GM23248 (cell line): ENCODE results near the gene PAFAH1B1. TPM values are rescaled to one million over a fixed set of nuclear protein-coding genes. Genes with fewer than 3 reads are reported as not detected.

Experiments used
- DNase-seq: peaks from one replicate; pipeline ENCODE4 v3.0.0-alpha.2; 2015
- H2AFZ ChIP-seq: fragments of 200-600 bp; sonication (generic); 2 replicates; pipeline ENCODE4 v1.6.1; 2016; ENCODE audit warnings: antibody characterized with exemption
- H3F3A ChIP-seq: fragments of 200-600 bp; sonication (generic); 2 replicates; pipeline ENCODE4 v1.6.1; 2016; ENCODE audit warnings: mild to moderate bottlenecking, antibody characterized with exemption, mixed run types; ENCODE audit not compliant: insufficient read depth
- H3K27ac ChIP-seq: fragments of 200-600 bp; sonication (generic); 2 replicates; pipeline ENCODE4 v1.5.1; 2016; ENCODE audit warnings: mild to moderate bottlenecking
- H3K27me3 ChIP-seq: fragments of 200-600 bp; sonication (generic); replicated peaks from 2 replicates; pipeline ENCODE4 v1.6.1; 2016; ENCODE audit warnings: mild to moderate bottlenecking; ENCODE audit not compliant: insufficient read depth
- H3K36me3 ChIP-seq: fragments of 200-600 bp; sonication (generic); 2 replicates; pipeline ENCODE4 v1.6.1; 2016; ENCODE audit warnings: low read depth, mild to moderate bottlenecking
- H3K4me1 ChIP-seq: fragments of 200-600 bp; sonication (generic); 2 replicates; pipeline ENCODE4 v1.6.1; 2016; ENCODE audit warnings: mild to moderate bottlenecking; ENCODE audit not compliant: insufficient read depth
- H3K4me2 ChIP-seq: fragments of 200-600 bp; sonication (generic); one replicate; pipeline ENCODE4 v1.6.1; 2016; ENCODE audit warnings: mild to moderate bottlenecking; ENCODE audit not compliant: unreplicated experiment
- H3K4me3 ChIP-seq: fragments of 200-600 bp; sonication (generic); 2 replicates; pipeline ENCODE4 v1.5.1; 2016; ENCODE audit warnings: mild to moderate bottlenecking
- H3K79me2 ChIP-seq: fragments of 200-600 bp; sonication (generic); 2 replicates; pipeline ENCODE4 v1.6.1; 2016; ENCODE audit warnings: mild to moderate bottlenecking; ENCODE audit not compliant: insufficient read depth
- H3K9ac ChIP-seq: fragments of 200-600 bp; sonication (generic); 2 replicates; pipeline ENCODE4 v1.6.1; 2016; ENCODE audit warnings: mild to moderate bottlenecking
- H3K9me2 ChIP-seq: fragments of 200-600 bp; sonication (generic); 2 replicates; pipeline ENCODE4 v1.6.1; 2016; ENCODE audit warnings: mixed run types, mild to moderate bottlenecking, moderate library complexity; ENCODE audit not compliant: insufficient read depth
- H3K9me3 ChIP-seq: fragments of 200-600 bp; sonication (generic); one replicate; pipeline ENCODE4 v1.6.1; 2017; ENCODE audit warnings: low read depth
- H4K20me1 ChIP-seq: fragments of 200-600 bp; sonication (generic); 2 replicates; pipeline ENCODE4 v1.6.0; 2016; ENCODE audit not compliant: insufficient read depth
- EZH2 ChIP-seq: fragments of 200-600 bp; sonication (generic); IDR thresholded peaks from 2 replicates; pipeline ENCODE4 v1.6.1; 2018; ENCODE audit warnings: antibody characterized with exemption, mild to moderate bottlenecking; ENCODE audit not compliant: insufficient read depth, poor library complexity, severe bottlenecking
- EZH2phosphoT487 ChIP-seq: fragments of 200-600 bp; sonication (generic); IDR thresholded peaks from 2 replicates; pipeline ENCODE4 v1.6.1; 2018; ENCODE audit warnings: antibody characterized with exemption, moderate library complexity, mild to moderate bottlenecking, low read depth; ENCODE audit not compliant: insufficient read depth
- WGBS, 2 experiments: methylation state at CpG; one replicate each; pipeline ENCODE4 v1.1.6; 2015 to 2017; ENCODE audit warnings: low lambda C conversion rate in 2 of 2, low coverage in 1 of 2; ENCODE audit errors: missing lambda C conversion rate in 2 of 2; 5-methylcytosine and 5-hydroxymethylcytosine counted together
- in situ Hi-C: fragments of 300-500 bp; cut with MboI; formaldehyde crosslinking; loops from 2 replicates; pipeline ENCODE4 v1.15.0; 2020
- polyA plus RNA-seq: library from polyadenylated mRNA; unstranded; fragments of >200 nt; fragmentation: Nextera tagmentation; extraction: Ambion mirVana; gene quantifications from 2 replicates; pipeline ENCODE4 v1.2.1, GENCODE V29; 2016
- total RNA-seq: library from RNA; depleted of rRNA; stranded (reverse); fragments of >200 nt; shearing (Covaris generic); gene quantifications from 2 replicates; pipeline ENCODE4 v1.2.3, GENCODE V29; 2014

PAFAH1B1 gene
- total and polyA plus RNA-seq, 2 experiments from 2014 or later: 32.5 to 88.7 TPM

DNA sequence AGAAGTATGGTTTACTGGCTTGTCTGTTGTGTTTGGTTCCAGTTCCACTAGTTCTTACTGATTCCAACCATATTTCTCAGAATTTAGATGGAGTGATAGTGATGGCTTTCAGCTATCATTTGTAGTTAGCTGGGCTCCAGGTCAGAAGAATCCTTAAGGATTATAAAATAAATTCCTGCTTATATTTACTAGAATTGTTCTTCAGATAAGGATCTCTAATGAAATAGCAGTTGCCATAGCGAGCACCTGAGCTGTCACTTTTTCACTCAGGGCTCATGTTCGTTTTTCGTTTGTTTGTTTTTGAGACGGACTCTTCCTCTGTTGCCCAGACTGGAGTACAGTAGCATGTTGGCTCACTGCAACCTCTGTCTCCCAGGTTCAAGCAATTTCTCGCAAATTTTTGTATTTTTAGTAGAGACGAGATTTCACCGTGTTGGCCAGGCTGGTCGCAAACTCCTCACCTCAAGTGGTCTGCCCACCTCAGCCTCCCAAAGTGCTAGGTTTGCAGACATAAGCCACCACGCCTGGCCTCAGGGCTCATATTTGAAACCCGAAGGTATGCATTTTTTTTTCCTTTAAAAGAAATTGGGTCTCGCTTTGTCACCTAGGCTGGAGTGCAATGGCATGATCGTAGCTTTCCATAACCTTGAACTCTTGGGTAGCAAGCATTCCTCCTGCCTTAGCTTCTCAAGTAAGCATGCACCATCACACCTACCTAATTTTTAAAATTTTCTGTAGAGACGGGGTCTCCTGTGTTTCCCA is 42.9 kb downstream of the PAFAH1B1 start:
- peaks cover 54% of the 10 kb centered on the region for H4K20me1 ChIP-seq
- TF ChIP-seq EZH2phosphoT487 (no peak), EZH2 (no peak)
- no peak overlapping the region for H3K4me3 ChIP-seq
- peaks cover 4% of the 10 kb centered on the region; the same call in 1 of the 2 replicates for H3K4me1 ChIP-seq
- WGBS, 2 experiments: 94% methylated on average over 13 of the region's 13 CpGs
- H2AFZ ChIP-seq: no peak overlapping the region
- no peak overlapping the region for H3K4me2 ChIP-seq
- peaks cover 6% of the 10 kb centered on the region for H3F3A ChIP-seq
- no peaks in the 10 kb centered on the region for H3K27me3 ChIP-seq
- H3K27ac ChIP-seq: no peak overlapping the region
- H3K36me3 ChIP-seq: peaks cover 20% of the 10 kb centered on the region
- H3K9me2 ChIP-seq: no peaks in the 10 kb centered on the region
- H3K9me3 ChIP-seq: no peaks in the 10 kb centered on the region
- DNase-seq: no peak
- in situ Hi-C loops: no loop called here
- H3K79me2 ChIP-seq: peaks cover 100% of the 10 kb centered on the region
- no peak overlapping the region for H3K9ac ChIP-seq

DNA sequence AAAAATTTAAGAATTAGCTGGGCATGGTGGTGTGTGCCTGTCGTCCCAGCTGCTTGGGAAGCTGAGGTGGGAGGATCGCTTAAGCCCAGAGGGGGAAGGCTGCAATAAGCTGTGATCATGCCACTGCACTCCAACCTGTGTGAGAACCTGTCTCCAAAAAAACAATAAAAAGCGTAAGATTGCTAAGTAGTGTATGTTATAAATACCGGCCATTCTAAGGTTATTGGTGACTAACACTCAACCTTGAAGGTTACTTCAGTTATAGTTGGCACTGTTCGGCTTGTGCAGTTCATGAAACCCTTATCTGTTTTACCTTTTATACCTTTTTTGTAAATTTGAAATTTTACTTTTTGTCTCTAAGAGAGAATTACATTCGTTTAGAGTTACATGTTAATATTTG is 44.0 kb downstream of the PAFAH1B1 start:
- TF ChIP-seq EZH2phosphoT487: no peak
- TF ChIP-seq EZH2: no peak
- H3F3A ChIP-seq: peaks cover 6% of the 10 kb centered on the region
- H3K9me2 ChIP-seq: no peaks in the 10 kb centered on the region
- peaks cover 44% of the 10 kb centered on the region for H4K20me1 ChIP-seq
- H3K4me3 ChIP-seq: no peak overlapping the region
- no peak overlapping the region for H3K9ac ChIP-seq
- H3K79me2 ChIP-seq: peaks cover 100% of the 10 kb centered on the region
- H3K4me2 ChIP-seq: no peak overlapping the region
- H2AFZ ChIP-seq: no peak overlapping the region
- H3K36me3 ChIP-seq: peaks cover 30% of the 10 kb centered on the region
- 99% methylated on average over 6 of the region's 6 CpGs for WGBS, 2 experiments
- H3K27me3 ChIP-seq: no peaks in the 10 kb centered on the region
- H3K27ac ChIP-seq: no peak overlapping the region
- no peaks in the 10 kb centered on the region for H3K9me3 ChIP-seq
- no peak for DNase-seq
- peaks cover under 1% of the 10 kb centered on the region; the same call in 1 of the 2 replicates for H3K4me1 ChIP-seq
- in situ Hi-C loops: no loop called here

GRCh38 chr17:2644971-2645370 is 51.5 kb downstream of the PAFAH1B1 start:
- Histone ChIP-seq H3K36me3 (peaks cover 38% of the 10 kb centered on the region), H3K9ac (no peak overlapping the region), H4K20me1 (no peaks in the 10 kb centered on the region), H3K27ac (no peak overlapping the region), H3K27me3 (no peaks in the 10 kb centered on the region), H3K4me3 (no peak overlapping the region), H3F3A (peaks cover 11% of the 10 kb centered on the region), H2AFZ (no peak overlapping the region), H3K9me3 (no peaks in the 10 kb centered on the region), H3K79me2 (peaks cover 99% of the 10 kb centered on the region), H3K4me1 (no peaks in the 10 kb centered on the region), H3K9me2 (no peaks in the 10 kb centered on the region), H3K4me2 (no peak overlapping the region)
- 82 to 83% methylated on average over 6 of the region's 6 CpGs for WGBS, 2 experiments
- no peak for DNase-seq
- no peak for TF ChIP-seq EZH2phosphoT487
- TF ChIP-seq EZH2: no peak
- in situ Hi-C loops: no loop called here

DNA sequence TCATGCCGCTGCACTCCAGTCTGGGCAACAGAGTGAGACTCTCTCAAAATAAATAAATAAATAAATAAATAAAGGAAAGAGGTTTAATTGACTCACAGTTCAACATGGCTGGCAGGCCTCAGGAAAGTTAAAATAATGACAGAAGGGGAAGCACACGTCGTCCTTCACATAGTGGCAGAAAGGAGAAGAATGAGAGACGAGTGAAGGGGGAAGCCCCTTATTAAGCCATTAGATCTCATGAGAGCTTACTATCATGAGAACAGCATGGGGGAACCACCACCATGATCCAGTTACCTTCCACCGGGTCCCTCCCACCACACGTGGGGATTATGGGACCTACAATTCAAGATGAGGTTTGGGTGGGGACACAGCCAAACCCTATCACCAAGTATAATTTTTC is 54.5 kb downstream of the PAFAH1B1 start:
- DNase-seq: no peak
- no peak overlapping the region for H3K4me3 ChIP-seq
- no peaks in the 10 kb centered on the region for H3K27me3 ChIP-seq
- no peak overlapping the region for H2AFZ ChIP-seq
- H3F3A ChIP-seq: peaks cover 24% of the 10 kb centered on the region
- no peak overlapping the region for H3K27ac ChIP-seq
- no peaks in the 10 kb centered on the region for H3K9me2 ChIP-seq
- H3K9ac ChIP-seq: no peak overlapping the region
- in situ Hi-C loops: no loop called here
- peaks cover 18% of the 10 kb centered on the region for H3K36me3 ChIP-seq
- H3K9me3 ChIP-seq: no peaks in the 10 kb centered on the region
- H3K4me2 ChIP-seq: no peak overlapping the region
- TF ChIP-seq EZH2 (no peak), EZH2phosphoT487 (no peak)
- 93 to 97% methylated on average over 6 of the region's 6 CpGs for WGBS, 2 experiments
- peaks cover 11% of the 10 kb centered on the region; the same call in 1 of the 2 replicates for H3K4me1 ChIP-seq
- H3K79me2 ChIP-seq: peaks cover 98% of the 10 kb centered on the region
- no peaks in the 10 kb centered on the region; the same call in 1 of the 2 replicates for H4K20me1 ChIP-seq
